GM12878 (cell line): ENCODE data around the gene SETD1B. TPM values are rescaled to one million over a fixed set of nuclear protein-coding genes. Genes with fewer than 3 reads are reported as not detected.

ENCODE experiments used
- ATF3 ChIP-seq: IDR thresholded peaks from 2 replicates; pipeline ENCODE4 v1.6.1; 2011; ENCODE audit warnings: low read depth, mild to moderate bottlenecking, low read length, moderate library complexity, borderline replicate concordance; ENCODE audit errors: extremely low read depth
- ATF7 ChIP-seq: fragments of 450-650 bp; IDR thresholded peaks from 2 replicates; pipeline ENCODE4 v1.6.1; 2016; ENCODE audit warnings: low read depth, mild to moderate bottlenecking
- BACH1 ChIP-seq: fragments of 450-650 bp; IDR thresholded peaks from 2 replicates; pipeline ENCODE4 v1.6.1; 2017; ENCODE audit warnings: mild to moderate bottlenecking, borderline replicate concordance
- BRCA1 ChIP-seq: IDR thresholded peaks from 2 replicates; pipeline ENCODE4 v1.6.1; 2011; ENCODE audit warnings: low read depth, low read length, improper control_type of control experiment
- CBX3 ChIP-seq: fragments of 200-600 bp; sonication (generic); IDR thresholded peaks from 2 replicates; pipeline ENCODE4 v1.6.1; 2016; ENCODE audit warnings: low read depth, borderline replicate concordance
- CEBPZ ChIP-seq: fragments of 150-350 bp; IDR thresholded peaks from 2 replicates; pipeline ENCODE4 v1.6.1; 2016; ENCODE audit warnings: low read depth, low read length
- CHD1 ChIP-seq: IDR thresholded peaks from 2 replicates; pipeline ENCODE4 v1.6.1; 2012; ENCODE audit warnings: low read depth, low read length, improper control_type of control experiment
- CHD4 ChIP-seq: fragments of 200-600 bp; sonication (generic); IDR thresholded peaks from 2 replicates; pipeline ENCODE4 v1.6.1; 2016; ENCODE audit warnings: mild to moderate bottlenecking
- ELK1 ChIP-seq: IDR thresholded peaks from 2 replicates; pipeline ENCODE4 v1.6.1; 2012; ENCODE audit warnings: low read depth, low read length, improper control_type of control experiment
- FOS ChIP-seq: IDR thresholded peaks from 3 replicates; pipeline ENCODE4 v1.6.1; 2011; ENCODE audit warnings: borderline replicate concordance; ENCODE audit not compliant: insufficient read length; ENCODE audit errors: extremely low read depth
- HCFC1 ChIP-seq: fragments of 150-350 bp; IDR thresholded peaks from 2 replicates; pipeline ENCODE4 v1.6.1; 2014; ENCODE audit warnings: low read length
- MLLT1 ChIP-seq: fragments of 450-650 bp; IDR thresholded peaks from 2 replicates; pipeline ENCODE4 v1.6.1; 2016; ENCODE audit warnings: mild to moderate bottlenecking
- POU2F2 ChIP-seq: IDR thresholded peaks from 3 replicates; pipeline ENCODE4 v1.6.1; 2011; ENCODE audit warnings: low read depth, mild to moderate bottlenecking, low read length, borderline replicate concordance
- RFX5 ChIP-seq: IDR thresholded peaks from 2 replicates; pipeline ENCODE4 v1.6.1; 2011; ENCODE audit warnings: low read depth, low read length, improper control_type of control experiment
- SMAD5 ChIP-seq: IDR thresholded peaks from 2 replicates; pipeline ENCODE4 v1.6.1; 2016; ENCODE audit warnings: antibody characterized with exemption, low read depth
- USF1 ChIP-seq: IDR thresholded peaks from 2 replicates; pipeline ENCODE4 v1.6.1; 2011; ENCODE audit warnings: borderline replicate concordance, low read depth, mild to moderate bottlenecking, moderate library complexity, mixed read lengths, low read length; ENCODE audit not compliant: insufficient read depth; ENCODE audit errors: extremely low read length
- ZNF592 ChIP-seq: fragments of 450-650 bp; IDR thresholded peaks from 2 replicates; pipeline ENCODE4 v1.6.1; 2017; ENCODE audit warnings: mild to moderate bottlenecking, moderate library complexity
- ZZZ3 ChIP-seq: IDR thresholded peaks from 2 replicates; pipeline ENCODE4 v1.6.1; 2011; ENCODE audit warnings: low read depth; ENCODE audit not compliant: control insufficient read depth, insufficient read length
- polyA plus RNA-seq, 11 experiments: library from polyadenylated mRNA; depleted of rRNA in 4 of 11; unstranded in 6 of 11; stranded (reverse) in 5 of 11; fragments of >200 nt; fragmentation: Nextera tagmentation in 4 of 11; fragmentation: Illumina TruSeq in 1 of 11; extraction: Ambion mirVana in 4 of 11; extraction: Trizol in 1 of 11; gene quantifications; 1 replicate in 1 of 11; 2 replicates in 10 of 11; pipeline versions ENCODE4 v1.2.1 to v1.2.3, GENCODE V29; 2011 to 2016; ENCODE audit warnings: inconsistent platforms in 2 of 11, missing spikeins in 2 of 11, low read depth in 1 of 11
- total RNA-seq, 4 experiments: library from RNA; depleted of rRNA in 3 of 4; stranded (reverse); fragments of >200 nt in 3 of 4; fragmentation: Illumina TruSeq in 1 of 4; extraction: Trizol in 1 of 4; gene quantifications; 2 replicates each; pipeline versions ENCODE4 v1.2.1 to v1.2.3, GENCODE V29; 2013 to 2021

SETD1B gene
- total and polyA plus RNA-seq, 10 of the 15 experiments (the other 5 are each of a cell fraction or from before 2014, with no cell fraction given) = 0.50 to 17.3 (median 1.6) TPM

- TF ChIP-seq CEBPZ = no peak
- TF ChIP-seq ATF7 = no peak
- no peak; the same call in none of the 2 replicates for TF ChIP-seq BACH1
- peak; percentile 26; the same call in 1 of the 2 replicates for TF ChIP-seq MLLT1
- TF ChIP-seq FOS = no peak
- TF ChIP-seq ZNF592 = peak; percentile 97
- TF ChIP-seq CBX3 = no peak
- TF ChIP-seq HCFC1 = no peak
- TF ChIP-seq CHD4 = peak; percentile 91; the same call in 1 of the 2 replicates
- peak; percentile 13; the same call in 1 of the 2 replicates for TF ChIP-seq RFX5
- TF ChIP-seq CHD1 = no peak
- TF ChIP-seq ATF3 = no peak; the same call in 1 of the 2 replicates
- peak; percentile 75; the same call in 1 of the 3 replicates for TF ChIP-seq POU2F2
- no peak for TF ChIP-seq USF1
- no peak for TF ChIP-seq SMAD5
- TF ChIP-seq ELK1 = peak; percentile 84
- no peak for TF ChIP-seq BRCA1
- no peak for TF ChIP-seq ZZZ3
These were observed 9.8 kb upstream of the SETD1B start (continued) for GRCh38 chr12:121793838-121794533.
